ENCODE results near the gene LSM14B. TPM values are rescaled to one million over a fixed set of nuclear protein-coding genes. Genes with fewer than 3 reads are reported as not detected.

LSM14B gene
- total RNA-seq, 4 donors from 2014 or later = 3.1 to 56.8 (median 45.9) TPM

- no peak for DNase-seq
- H3K9me3 ChIP-seq = no peaks in the 10 kb centered on the region
- no peak for TF ChIP-seq POLR2A (IDR thresholded peaks at IDR 0.05)
- TF ChIP-seq, protein P1, sequence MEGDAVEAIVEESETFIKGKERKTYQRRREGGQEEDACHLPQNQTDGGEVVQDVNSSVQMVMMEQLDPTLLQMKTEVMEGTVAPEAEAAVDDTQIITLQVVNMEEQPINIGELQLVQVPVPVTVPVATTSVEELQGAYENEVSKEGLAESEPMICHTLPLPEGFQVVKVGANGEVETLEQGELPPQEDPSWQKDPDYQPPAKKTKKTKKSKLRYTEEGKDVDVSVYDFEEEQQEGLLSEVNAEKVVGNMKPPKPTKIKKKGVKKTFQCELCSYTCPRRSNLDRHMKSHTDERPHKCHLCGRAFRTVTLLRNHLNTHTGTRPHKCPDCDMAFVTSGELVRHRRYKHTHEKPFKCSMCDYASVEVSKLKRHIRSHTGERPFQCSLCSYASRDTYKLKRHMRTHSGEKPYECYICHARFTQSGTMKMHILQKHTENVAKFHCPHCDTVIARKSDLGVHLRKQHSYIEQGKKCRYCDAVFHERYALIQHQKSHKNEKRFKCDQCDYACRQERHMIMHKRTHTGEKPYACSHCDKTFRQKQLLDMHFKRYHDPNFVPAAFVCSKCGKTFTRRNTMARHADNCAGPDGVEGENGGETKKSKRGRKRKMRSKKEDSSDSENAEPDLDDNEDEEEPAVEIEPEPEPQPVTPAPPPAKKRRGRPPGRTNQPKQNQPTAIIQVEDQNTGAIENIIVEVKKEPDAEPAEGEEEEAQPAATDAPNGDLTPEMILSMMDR (IDR thresholded peaks at IDR 0.05) = no peak
- H3K27ac ChIP-seq = no peak overlapping the region
- no peak overlapping the region for H3K4me3 ChIP-seq
- H3K27me3 ChIP-seq = no peaks in the 10 kb centered on the region
- H3K4me1 ChIP-seq = peaks cover 0 to 10% of the 10 kb centered on the region in 2 donors
- H3K36me3 ChIP-seq = no peaks in the 10 kb centered on the region
- intact Hi-C loops (cut with DNase I; ENCODE audit: low total_unique reads) = no loop called here
These were observed 16.6 kb downstream of the LSM14B start for GRCh38 chr20:62138912-62139311.

GRCh38 chr20:62139636-62140035 lies 17.4 kb downstream of the LSM14B start:
- Histone ChIP-seq H3K4me3 (no peak overlapping the region), H3K4me1 (peaks cover 0 to 13% of the 10 kb centered on the region in 2 donors), H3K36me3 (no peaks in the 10 kb centered on the region), H3K27me3 (no peaks in the 10 kb centered on the region), H3K27ac (no peak overlapping the region), H3K9me3 (no peaks in the 10 kb centered on the region)
- TF ChIP-seq, protein P1 (IDR thresholded peaks at IDR 0.05) = no peak
- TF ChIP-seq POLR2A (IDR thresholded peaks at IDR 0.05) = no peak
- no peak for DNase-seq
- intact Hi-C loops (cut with DNase I; ENCODE audit: low total_unique reads) = no loop called here

GRCh38 chr20:62141043-62141396 lies 18.7 kb downstream of the LSM14B start:
- no peak for DNase-seq
- H3K4me1 ChIP-seq = peaks cover 0 to 21% of the 10 kb centered on the region in 2 donors
- no peaks in the 10 kb centered on the region for H3K9me3 ChIP-seq
- H3K27me3 ChIP-seq = no peaks in the 10 kb centered on the region
- intact Hi-C loops (cut with DNase I; ENCODE audit: low total_unique reads) = no loop called here
- H3K4me3 ChIP-seq = no peak overlapping the region
- H3K36me3 ChIP-seq = no peaks in the 10 kb centered on the region
- no peak for TF ChIP-seq POLR2A (IDR thresholded peaks at IDR 0.05)
- TF ChIP-seq, protein P1 (IDR thresholded peaks at IDR 0.05) = no peak
- H3K27ac ChIP-seq = peak overlapping the region; percentile 9 to 99

DNA sequence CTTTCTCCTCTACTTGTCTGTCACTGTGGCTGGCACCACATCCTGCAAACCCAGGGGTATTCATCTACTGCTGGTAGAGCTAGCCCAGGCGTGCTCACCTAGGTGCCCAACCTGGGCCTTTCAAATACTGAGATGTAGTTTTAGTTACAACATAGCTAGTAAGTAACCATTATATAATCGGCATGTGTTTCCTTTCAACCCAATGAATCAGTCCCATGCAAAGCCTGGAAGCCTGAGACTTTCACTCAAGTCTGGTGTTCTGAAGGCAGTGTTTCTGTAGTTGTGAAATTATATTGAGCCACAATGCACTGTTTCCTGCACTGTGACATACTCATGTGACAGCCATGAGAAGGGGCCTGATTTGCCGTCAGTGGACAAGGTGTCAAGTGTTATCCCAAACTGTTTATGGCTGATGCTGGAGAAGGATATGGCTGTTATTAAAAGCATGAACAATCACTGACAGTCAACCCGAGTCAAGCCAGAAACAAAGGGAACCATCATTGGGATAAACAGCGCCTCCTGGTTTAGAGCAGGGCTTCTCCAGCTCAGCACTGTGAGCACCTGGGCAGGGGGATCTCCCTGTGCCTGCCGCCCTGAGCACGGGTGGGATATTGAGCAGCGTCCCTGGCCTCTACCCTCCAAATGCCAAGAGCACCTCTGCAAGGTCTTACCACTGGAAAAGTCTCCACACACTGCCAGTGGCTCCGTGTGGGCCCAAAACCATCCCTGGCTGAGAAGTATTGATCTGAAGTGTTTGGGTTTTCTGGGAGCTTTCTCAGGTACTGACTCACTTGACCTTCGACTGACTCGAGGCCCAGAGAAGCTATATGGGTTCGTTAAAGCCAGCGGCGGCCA lies 19.3 kb downstream of the LSM14B start:
- peaks cover 0 to 21% of the 10 kb centered on the region in 2 donors for H3K4me1 ChIP-seq
- no peak for TF ChIP-seq POLR2A (IDR thresholded peaks at IDR 0.05)
- TF ChIP-seq, protein P1 (IDR thresholded peaks at IDR 0.05) = peak in 1 of 4 experiments; percentile 22
- H3K36me3 ChIP-seq = no peaks in the 10 kb centered on the region
- H3K27me3 ChIP-seq = no peaks in the 10 kb centered on the region
- intact Hi-C loops (cut with DNase I; ENCODE audit: low total_unique reads) = no loop called here
- H3K4me3 ChIP-seq = peak overlapping the region; percentile 44 to 90
- H3K27ac ChIP-seq = peak overlapping the region; percentile 94 to 99
- no peak for DNase-seq
- H3K9me3 ChIP-seq = no peaks in the 10 kb centered on the region

- intact Hi-C loops (cut with DNase I; ENCODE audit: low total_unique reads) = no loop called here
- TF ChIP-seq POLR2A (IDR thresholded peaks at IDR 0.05) = no peak
- TF ChIP-seq, protein P1 (IDR thresholded peaks at IDR 0.05) = no peak
These were observed 20.2 kb downstream of the LSM14B start for GRCh38 chr20:62142252-62143080.

More at GRCh38 chr20:62142252-62143080, 20.2 kb downstream of the LSM14B start:
- no peaks in the 10 kb centered on the region for H3K36me3 ChIP-seq
- no peak for DNase-seq
- H3K4me3 ChIP-seq = peak overlapping the region; percentile 44 to 90
- no peaks in the 10 kb centered on the region for H3K9me3 ChIP-seq
- peaks cover 0 to 21% of the 10 kb centered on the region in 2 donors for H3K4me1 ChIP-seq
- peak overlapping the region; percentile 94 to 99 for H3K27ac ChIP-seq
- H3K27me3 ChIP-seq = no peaks in the 10 kb centered on the region

All from uterus (tissue), 4 donors.